Smooth muscle cell (in vitro differentiated cells): ENCODE measurements around the gene CD163L1. TPM values are rescaled to one million over a fixed set of nuclear protein-coding genes. Genes with fewer than 3 reads are reported as not detected.
"Not testable (repeated sequence)": the region's sequence is repeated elsewhere in the genome, so short reads cannot be mapped to it uniquely, and the experiment has no call there.

Experiments used
- DNase-seq: peaks from one replicate; lab custom pipeline; 2025; ENCODE audit not compliant: unreplicated experiment; lab: John Stamatoyannopoulos, UW
- H2AFZ ChIP-seq: fragments of 200-600 bp; sonication (generic); 2 replicates; pipeline ENCODE4 v1.6.0; 2016; ENCODE audit warnings: antibody characterized with exemption, low read depth, mild to moderate bottlenecking
- H3F3A ChIP-seq: fragments of 200-600 bp; sonication (generic); 2 replicates; pipeline ENCODE4 v1.6.0; 2017; ENCODE audit warnings: antibody characterized with exemption, low read depth
- H3K27ac ChIP-seq: fragments of 200-600 bp; sonication (generic); 2 replicates; pipeline ENCODE4 v1.5.1; 2016; ENCODE audit warnings: low read depth, mild to moderate bottlenecking
- H3K27me3 ChIP-seq: fragments of 200-600 bp; sonication (generic); 2 replicates; pipeline ENCODE4 v1.6.1; 2016; ENCODE audit warnings: low read depth, mild to moderate bottlenecking
- H3K36me3 ChIP-seq: fragments of 200-600 bp; sonication (generic); 2 replicates; pipeline ENCODE4 v1.5.1; 2016; ENCODE audit warnings: low read depth
- H3K4me1 ChIP-seq: fragments of 200-600 bp; sonication (generic); 2 replicates; pipeline ENCODE4 v1.5.1; 2016; ENCODE audit warnings: low read depth
- H3K4me2 ChIP-seq: fragments of 200-600 bp; sonication (generic); 2 replicates; pipeline ENCODE4 v1.6.0; 2016; ENCODE audit warnings: mild to moderate bottlenecking
- H3K4me3 ChIP-seq: fragments of 200-600 bp; sonication (generic); 2 replicates; pipeline ENCODE4 v1.5.1; 2016; ENCODE audit warnings: mild to moderate bottlenecking
- H3K79me2 ChIP-seq: fragments of 200-600 bp; sonication (generic); 2 replicates; pipeline ENCODE4 v1.6.0; 2016; ENCODE audit warnings: low read depth, mild to moderate bottlenecking
- H3K9ac ChIP-seq: fragments of 200-600 bp; sonication (generic); 2 replicates; pipeline ENCODE4 v1.6.0; 2016; ENCODE audit warnings: low read depth
- H3K9me3 ChIP-seq: fragments of 200-600 bp; sonication (generic); replicated peaks from 2 replicates; pipeline ENCODE4 v1.5.1; 2016; ENCODE audit warnings: low read depth
- H4K20me1 ChIP-seq: fragments of 200-600 bp; sonication (generic); 2 replicates; pipeline ENCODE4 v1.6.0; 2016; ENCODE audit warnings: low read depth
- CTCF ChIP-seq: fragments of 200-600 bp; sonication (generic); IDR thresholded peaks from 2 replicates; pipeline ENCODE4 v1.5.1; 2017; ENCODE audit warnings: borderline replicate concordance, mild to moderate bottlenecking, antibody characterized with exemption; ENCODE audit not compliant: insufficient read depth, poor library complexity, severe bottlenecking
- WGBS: methylation state at CpG from one replicate; pipeline ENCODE4 v1.1.7; 2016; ENCODE audit warnings: low lambda C conversion rate; 5-methylcytosine and 5-hydroxymethylcytosine counted together
- polyA plus RNA-seq: library from polyadenylated mRNA; unstranded; fragments of >200 nt; fragmentation: Nextera tagmentation; extraction: Ambion mirVana; gene quantifications from 2 replicates; pipeline ENCODE4 v1.2.1, GENCODE V29; 2016
- total RNA-seq: library from RNA; depleted of rRNA; stranded (reverse); fragments of >200 nt; gene quantifications from 2 replicates; pipeline ENCODE4 v1.2.3, GENCODE V29; 2014

CD163L1 gene
- total and polyA plus RNA-seq, 2 experiments from 2014 or later = 0.72 to 1.1 TPM

- Histone ChIP-seq H3K9me3 (no peaks in the 10 kb centered on the region), H3K4me2 (no peak overlapping the region), H3K27me3 (no peaks in the 10 kb centered on the region), H3K4me3 (no peak overlapping the region), H4K20me1 (no peaks in the 10 kb centered on the region), H3K9ac (no peak overlapping the region), H3F3A (no peaks in the 10 kb centered on the region), H3K27ac (no peak overlapping the region), H3K79me2 (no peaks in the 10 kb centered on the region), H3K36me3 (no peaks in the 10 kb centered on the region), H2AFZ (no peak overlapping the region), H3K4me1 (no peaks in the 10 kb centered on the region)
- no peak for DNase-seq
- 91% methylated on average over 1 of the region's 1 CpG for WGBS
- TF ChIP-seq CTCF = no peak
These were observed 104.3 kb downstream of the CD163L1 start for GRCh38 chr12:7339675-7340074.

GRCh38 chr12:7337790-7338189, 106.2 kb downstream of the CD163L1 start:
- H3K4me3 ChIP-seq, H3K9me3 ChIP-seq, H3K79me2 ChIP-seq, H4K20me1 ChIP-seq, H3K4me1 ChIP-seq, H3K36me3 ChIP-seq, H3K27ac ChIP-seq, DNase-seq, H3K9ac ChIP-seq, H2AFZ ChIP-seq, H3F3A ChIP-seq, H3K4me2 ChIP-seq, H3K27me3 ChIP-seq: not testable (repeated sequence)
- 89% methylated on average over 5 of the region's 5 CpGs for WGBS

- Histone ChIP-seq H3K79me2 (no peaks in the 10 kb centered on the region), H4K20me1 (no peaks in the 10 kb centered on the region), H3K4me3 (no peak overlapping the region), H3K4me1 (no peaks in the 10 kb centered on the region), H3K9me3 (peaks cover 6% of the 10 kb centered on the region), H3K9ac (no peak overlapping the region), H3K27me3 (no peaks in the 10 kb centered on the region), H3F3A (no peaks in the 10 kb centered on the region), H3K36me3 (no peaks in the 10 kb centered on the region), H3K27ac (no peak overlapping the region), H3K4me2 (no peak overlapping the region), H2AFZ (no peak overlapping the region)
- TF ChIP-seq CTCF = no peak
- DNase-seq = no peak
- WGBS = 75% methylated on average over 7 of the region's 7 CpGs
These were observed 116.0 kb downstream of the CD163L1 start for GRCh38 chr12:7327918-7328317.

GRCh38 chr12:7324176-7324575, 119.8 kb downstream of the CD163L1 start:
- no peaks in the 10 kb centered on the region for H3K4me1 ChIP-seq
- DNase-seq = no peak
- H3K9ac ChIP-seq = no peak overlapping the region
- H3K4me2 ChIP-seq = no peak overlapping the region
- H3K9me3 ChIP-seq = no peaks in the 10 kb centered on the region
- H3K4me3 ChIP-seq = no peak overlapping the region
- H4K20me1 ChIP-seq = no peaks in the 10 kb centered on the region
- no peaks in the 10 kb centered on the region for H3K79me2 ChIP-seq
- no peaks in the 10 kb centered on the region for H3K27me3 ChIP-seq
- H3K36me3 ChIP-seq = no peaks in the 10 kb centered on the region
- 81% methylated on average over 5 of the region's 5 CpGs for WGBS
- no peak overlapping the region for H3K27ac ChIP-seq
- no peaks in the 10 kb centered on the region for H3F3A ChIP-seq
- no peak for TF ChIP-seq CTCF
- H2AFZ ChIP-seq = no peak overlapping the region
